Fibroblast of gingiva (primary cell): ENCODE data around the gene AKNAD1.

Source experiments
- DNase-seq: peaks from one replicate; pipeline ENCODE4 v3.0.0-alpha.2; 2011; ENCODE audit warnings: low read depth

Gene AKNAD1

GRCh38 chr1:108865316-108865910, 8.5 kb upstream of the AKNAD1 start:
- DNase-seq, result no peak

- DNase-seq, result no peak
Measured at GRCh38 chr1:108863984-108864383, 7.1 kb upstream of the AKNAD1 start.

GRCh38 chr1:108862698-108863477, 6.0 kb upstream of the AKNAD1 start:
- DNase-seq, result no peak

- DNase-seq, result no peak
Measured at GRCh38 chr1:108862017-108862610, 5.2 kb upstream of the AKNAD1 start.

- no peak for DNase-seq
Measured at GRCh38 chr1:108861566-108861965, 4.7 kb upstream of the AKNAD1 start.

- no peak for DNase-seq
Measured at GRCh38 chr1:108860190-108860907, 3.5 kb upstream of the AKNAD1 start.

GRCh38 chr1:108858230-108858950, 1.5 kb upstream of the AKNAD1 start:
- no peak for DNase-seq

GRCh38 chr1:108854221-108855019, 2.5 kb downstream of the AKNAD1 start:
- no peak for DNase-seq

GRCh38 chr1:108852221-108852975, 4.5 kb downstream of the AKNAD1 start:
- peak; percentile 74 for DNase-seq

- no peak for DNase-seq
Measured at GRCh38 chr1:108851567-108851966, 5.3 kb downstream of the AKNAD1 start.

GRCh38 chr1:108850929-108851328, 6.0 kb downstream of the AKNAD1 start:
- DNase-seq, result no peak

GRCh38 chr1:108848806-108849205, 8.1 kb downstream of the AKNAD1 start:
- DNase-seq, result no peak

GRCh38 chr1:108847494-108847893, 9.4 kb downstream of the AKNAD1 start:
- DNase-seq, result no peak

- DNase-seq, result no peak
Measured at GRCh38 chr1:108845991-108846390, 10.9 kb downstream of the AKNAD1 start.

GRCh38 chr1:108845446-108845845, 11.4 kb downstream of the AKNAD1 start:
- no peak for DNase-seq

GRCh38 chr1:108843390-108844137, 13.3 kb downstream of the AKNAD1 start:
- no peak for DNase-seq

GRCh38 chr1:108842525-108843181, 14.2 kb downstream of the AKNAD1 start:
- DNase-seq, result no peak

GRCh38 chr1:108841703-108842102, 15.2 kb downstream of the AKNAD1 start:
- DNase-seq, result no peak

- no peak for DNase-seq
Measured at GRCh38 chr1:108832929-108833328, 24.0 kb downstream of the AKNAD1 start.
